Measurements from ENCODE around the gene TNXB.

TNXB gene

DNA sequence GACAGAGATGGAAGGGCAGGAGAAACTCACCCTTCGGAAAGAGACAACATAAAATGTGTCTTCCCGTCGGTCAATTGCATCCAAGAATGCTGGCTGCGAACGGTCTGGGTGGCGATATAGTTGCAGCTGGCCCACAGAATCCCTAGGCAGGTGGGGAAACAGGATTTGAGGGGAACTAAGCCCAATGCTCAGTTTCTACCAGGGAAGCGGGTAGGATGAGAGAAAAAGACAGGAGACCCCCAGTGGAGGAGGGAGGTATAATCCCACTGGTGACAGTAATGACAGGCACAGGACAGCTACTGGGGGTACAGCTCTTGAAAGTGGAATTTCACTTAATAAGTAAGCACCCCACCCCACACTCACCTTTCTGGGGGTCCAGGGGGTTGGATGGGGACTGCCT, 7.5 kb upstream of the TNXB start:
- Histone ChIP-seq H3K79me2 (ENCODE audit: insufficient read depth, low read depth) (no peaks in the 10 kb centered on the region), H3K4me3 (IDR thresholded peaks at IDR 0.05; ENCODE audit: insufficient read depth, low read depth, low read length) (no peak overlapping the region), H3K36me3 (ENCODE audit: insufficient read depth) (0 out of 2 replicates have a peak, but pooled peaks cover 2% of the 10 kb centered on the region), H3K4me2 (no peak overlapping the region), H3K4me1 (ENCODE audit: low read depth, poor library complexity, severe bottlenecking) (no peaks in the 10 kb centered on the region), H3K27ac (no peak overlapping the region), H3K9ac (no peak overlapping the region), H4K20me1 (ENCODE audit: insufficient read depth) (no peaks in the 10 kb centered on the region), H2AFZ (ENCODE audit: low read depth) (no peak overlapping the region), H3K27me3 (ENCODE audit: insufficient read depth, low read depth) (no peaks in the 10 kb centered on the region)
- TF ChIP-seq, protein P1, sequence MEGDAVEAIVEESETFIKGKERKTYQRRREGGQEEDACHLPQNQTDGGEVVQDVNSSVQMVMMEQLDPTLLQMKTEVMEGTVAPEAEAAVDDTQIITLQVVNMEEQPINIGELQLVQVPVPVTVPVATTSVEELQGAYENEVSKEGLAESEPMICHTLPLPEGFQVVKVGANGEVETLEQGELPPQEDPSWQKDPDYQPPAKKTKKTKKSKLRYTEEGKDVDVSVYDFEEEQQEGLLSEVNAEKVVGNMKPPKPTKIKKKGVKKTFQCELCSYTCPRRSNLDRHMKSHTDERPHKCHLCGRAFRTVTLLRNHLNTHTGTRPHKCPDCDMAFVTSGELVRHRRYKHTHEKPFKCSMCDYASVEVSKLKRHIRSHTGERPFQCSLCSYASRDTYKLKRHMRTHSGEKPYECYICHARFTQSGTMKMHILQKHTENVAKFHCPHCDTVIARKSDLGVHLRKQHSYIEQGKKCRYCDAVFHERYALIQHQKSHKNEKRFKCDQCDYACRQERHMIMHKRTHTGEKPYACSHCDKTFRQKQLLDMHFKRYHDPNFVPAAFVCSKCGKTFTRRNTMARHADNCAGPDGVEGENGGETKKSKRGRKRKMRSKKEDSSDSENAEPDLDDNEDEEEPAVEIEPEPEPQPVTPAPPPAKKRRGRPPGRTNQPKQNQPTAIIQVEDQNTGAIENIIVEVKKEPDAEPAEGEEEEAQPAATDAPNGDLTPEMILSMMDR (conservative IDR thresholded peaks at IDR 0.05; ENCODE audit: low read depth, low read length): peak; percentile 52

DNA sequence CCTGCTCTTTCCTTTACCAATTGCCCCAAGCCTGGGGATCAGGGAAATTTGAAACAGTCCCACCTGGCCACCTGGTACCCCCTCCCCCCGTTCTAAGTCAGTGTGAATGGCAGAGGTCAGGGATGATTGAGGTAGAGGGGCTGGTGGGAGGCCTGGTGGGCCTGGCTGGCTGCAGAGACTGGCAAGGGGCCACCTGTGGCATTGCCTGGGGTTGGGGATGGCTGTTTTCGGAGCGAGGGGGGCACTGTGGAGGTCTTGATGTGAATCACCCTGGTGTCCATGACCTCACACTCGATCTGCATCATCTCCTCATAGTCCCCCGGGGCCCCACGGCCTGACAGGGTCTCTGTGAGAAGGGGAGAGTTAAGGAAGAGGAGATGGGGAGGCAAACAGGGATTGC, 6.5 kb upstream of the TNXB start:
- H3K4me2 ChIP-seq: no peak overlapping the region
- no peaks in the 10 kb centered on the region for H3K4me1 ChIP-seq (ENCODE audit: low read depth, poor library complexity, severe bottlenecking)
- no peaks in the 10 kb centered on the region for H4K20me1 ChIP-seq (ENCODE audit: insufficient read depth)
- H2AFZ ChIP-seq (ENCODE audit: low read depth): no peak overlapping the region
- no peak overlapping the region for H3K4me3 ChIP-seq (IDR thresholded peaks at IDR 0.05; ENCODE audit: insufficient read depth, low read depth, low read length)
- 0 out of 2 replicates have a peak, but pooled peaks cover 2% of the 10 kb centered on the region for H3K36me3 ChIP-seq (ENCODE audit: insufficient read depth)
- H3K9ac ChIP-seq: no peak overlapping the region
- H3K27me3 ChIP-seq (ENCODE audit: insufficient read depth, low read depth): no peaks in the 10 kb centered on the region
- TF ChIP-seq, protein P1 (conservative IDR thresholded peaks at IDR 0.05; ENCODE audit: low read depth, low read length): no peak
- H3K79me2 ChIP-seq (ENCODE audit: insufficient read depth, low read depth): no peaks in the 10 kb centered on the region
- no peak overlapping the region for H3K27ac ChIP-seq

DNA sequence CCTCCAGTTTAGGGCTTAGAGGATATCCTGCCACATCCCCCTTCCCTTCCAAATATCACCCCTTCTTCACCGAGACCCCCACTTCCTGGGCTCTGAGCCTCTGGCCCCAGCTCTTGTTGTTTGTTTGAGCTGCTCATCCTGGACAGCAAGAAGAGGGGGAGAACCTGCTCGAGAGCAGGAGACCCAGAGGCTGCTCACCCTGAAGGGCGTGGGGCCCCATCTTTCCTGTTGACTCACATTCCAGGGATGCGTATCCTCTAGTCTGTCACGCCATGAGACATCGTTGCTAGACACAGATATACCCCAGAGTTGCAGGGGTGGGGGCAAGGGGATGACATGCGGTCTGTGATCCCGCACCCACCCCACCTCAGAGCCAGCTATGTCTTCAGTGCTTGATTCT, 5.7 kb upstream of the TNXB start:
- H3K27me3 ChIP-seq (ENCODE audit: insufficient read depth, low read depth): 0 out of 2 replicates have a peak, but pooled peaks cover 2% of the 10 kb centered on the region
- H3K36me3 ChIP-seq (ENCODE audit: insufficient read depth): 0 out of 2 replicates have a peak, but pooled peaks cover 2% of the 10 kb centered on the region
- no peak overlapping the region for H3K4me2 ChIP-seq
- H3K9ac ChIP-seq: no peak overlapping the region
- H3K4me1 ChIP-seq (ENCODE audit: low read depth, poor library complexity, severe bottlenecking): no peaks in the 10 kb centered on the region
- no peak overlapping the region for H2AFZ ChIP-seq (ENCODE audit: low read depth)
- no peaks in the 10 kb centered on the region for H4K20me1 ChIP-seq (ENCODE audit: insufficient read depth)
- TF ChIP-seq, protein P1 (conservative IDR thresholded peaks at IDR 0.05; ENCODE audit: low read depth, low read length): no peak
- H3K27ac ChIP-seq: no peak overlapping the region
- H3K79me2 ChIP-seq (ENCODE audit: insufficient read depth, low read depth): no peaks in the 10 kb centered on the region
- no peak overlapping the region for H3K4me3 ChIP-seq (IDR thresholded peaks at IDR 0.05; ENCODE audit: insufficient read depth, low read depth, low read length)

DNA sequence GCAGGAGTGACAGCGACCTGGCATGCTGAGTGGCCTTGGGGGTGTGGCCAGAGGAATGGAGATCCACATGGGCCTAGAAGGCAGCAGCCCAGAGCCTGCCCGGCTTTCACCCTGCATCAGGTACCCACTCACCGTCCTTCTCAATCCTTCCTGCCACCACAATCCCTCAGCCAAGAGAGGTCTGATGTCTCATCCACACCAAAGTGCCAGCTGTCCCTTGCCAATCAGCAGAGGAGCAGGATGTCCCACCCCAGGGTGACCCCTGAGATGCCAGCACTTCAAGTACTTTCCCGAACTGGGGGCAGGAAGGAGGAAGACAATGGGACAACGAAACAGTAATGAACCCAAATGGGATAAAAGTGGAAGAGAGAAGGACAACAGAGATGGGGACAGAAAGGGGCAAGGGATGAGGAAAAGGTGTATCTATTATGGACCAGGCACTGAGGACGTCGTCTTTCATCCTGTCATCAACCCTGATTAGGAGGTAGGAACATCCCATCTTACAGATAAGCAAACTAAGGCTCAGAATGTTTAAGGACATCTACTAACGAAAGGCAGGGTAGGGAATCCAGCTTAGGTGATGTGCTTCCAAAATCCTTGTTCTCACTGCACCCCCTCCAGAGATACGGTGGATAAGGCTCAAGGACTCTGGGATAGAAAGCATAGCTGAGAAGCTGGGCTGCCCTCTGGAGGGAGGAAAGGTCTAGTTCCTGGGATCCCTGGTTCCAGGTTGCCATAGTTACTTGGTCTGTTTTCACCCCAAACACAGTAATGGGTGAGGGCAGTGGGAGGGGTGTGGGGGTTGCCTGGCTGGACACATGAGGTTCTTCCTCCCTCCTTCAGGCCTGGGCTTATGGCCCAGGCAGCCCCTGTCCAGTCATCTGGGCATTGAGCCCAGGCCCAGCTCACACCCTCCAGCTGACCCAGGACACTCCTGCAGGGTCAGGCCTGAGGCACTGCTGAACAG, 4.5 kb upstream of the TNXB start:
- H3K27ac ChIP-seq: no peak overlapping the region
- H3K27me3 ChIP-seq (ENCODE audit: insufficient read depth, low read depth): peaks cover 6% of the 10 kb centered on the region; the same call in 1 of the 2 replicates
- no peak overlapping the region for H2AFZ ChIP-seq (ENCODE audit: low read depth)
- no peak overlapping the region for H3K4me2 ChIP-seq
- TF ChIP-seq, protein P1 (conservative IDR thresholded peaks at IDR 0.05; ENCODE audit: low read depth, low read length): no peak
- no peaks in the 10 kb centered on the region for H4K20me1 ChIP-seq (ENCODE audit: insufficient read depth)
- H3K4me3 ChIP-seq (IDR thresholded peaks at IDR 0.05; ENCODE audit: insufficient read depth, low read depth, low read length): no peak overlapping the region
- H3K4me1 ChIP-seq (ENCODE audit: low read depth, poor library complexity, severe bottlenecking): no peaks in the 10 kb centered on the region
- H3K36me3 ChIP-seq (ENCODE audit: insufficient read depth): 0 out of 2 replicates have a peak, but pooled peaks cover 2% of the 10 kb centered on the region
- H3K79me2 ChIP-seq (ENCODE audit: insufficient read depth, low read depth): no peaks in the 10 kb centered on the region
- no peak overlapping the region for H3K9ac ChIP-seq

Measured in KMS-11 (cell line).